OCI-LY7 (cell line): ENCODE data around the gene TFDP3. TPM values are rescaled to one million over a fixed set of nuclear protein-coding genes. Genes with fewer than 3 reads are reported as not detected.

ENCODE experiments used
- BruUV-seq: library from RNA; stranded (reverse); fragments of 400-500 nt; replicated peaks from 2 replicates; lab custom pipeline; 2021; lab: Mats Ljungman, UMichigan
- CTCF ChIA-PET: fragments of 300-600 bp; sonication (Branson Sonifier 250); formaldehyde crosslinking; loops from one replicate; lab custom pipeline; 2022; ENCODE audit warnings: antibody characterized with exemption; ENCODE audit not compliant: unreplicated experiment; lab: Charles Lee
- POLR2A ChIA-PET: fragments of 300-600 bp; sonication (Branson Sonifier 250); formaldehyde crosslinking; loops from one replicate; lab custom pipeline; 2022; ENCODE audit warnings: antibody characterized with exemption; lab: Charles Lee
- DNase-seq: peaks from one replicate; pipeline ENCODE4 v3.0.0-alpha.2; 2015; ENCODE audit warnings: low spot score
- H2AFZ ChIP-seq: fragments of 200-600 bp; sonication (generic), shearing (Covaris generic); 2 replicates; pipeline ENCODE4 v1.6.1; 2014; ENCODE audit warnings: mild to moderate bottlenecking, antibody characterized with exemption, low read length, moderate library complexity
- H3K27ac ChIP-seq: fragments of 200-600 bp; sonication (generic); 2 replicates; pipeline ENCODE4 v1.5.1; 2014; ENCODE audit warnings: mixed run types, low read depth, mild to moderate bottlenecking, moderate library complexity, low read length, inconsistent platforms; ENCODE audit not compliant: poor library complexity, severe bottlenecking
- H3K36me3 ChIP-seq: fragments of 200-600 bp; sonication (generic); 2 replicates; pipeline ENCODE4 v1.6.1; 2014; ENCODE audit warnings: mild to moderate bottlenecking, antibody characterized with exemption, low read length, moderate library complexity, mixed read lengths; ENCODE audit not compliant: insufficient read depth
- H3K4me1 ChIP-seq: fragments of 200-600 bp; sonication (generic); 2 replicates; pipeline ENCODE4 v1.5.1; 2014; ENCODE audit warnings: mild to moderate bottlenecking, low read length; ENCODE audit not compliant: insufficient read depth, poor library complexity, severe bottlenecking
- H3K4me2 ChIP-seq: fragments of 200-600 bp; sonication (generic); 2 replicates; pipeline ENCODE4 v1.6.1; 2014; ENCODE audit warnings: mild to moderate bottlenecking, low read length
- H3K4me3 ChIP-seq: fragments of 200-600 bp; sonication (generic); 2 replicates; pipeline ENCODE4 v1.5.1; 2014; ENCODE audit warnings: mild to moderate bottlenecking, low read depth, low read length; ENCODE audit not compliant: poor library complexity, severe bottlenecking
- H3K79me2 ChIP-seq: fragments of 200-600 bp; sonication (generic); 2 replicates; pipeline ENCODE4 v1.6.1; 2016; ENCODE audit warnings: low read depth, mild to moderate bottlenecking, low read length, moderate library complexity, mixed read lengths; ENCODE audit not compliant: insufficient read depth
- H3K9me2 ChIP-seq: fragments of 200-600 bp; sonication (generic); 2 replicates; pipeline ENCODE4 v1.6.1; 2016; ENCODE audit warnings: mild to moderate bottlenecking, low read length, mixed read lengths; ENCODE audit not compliant: insufficient read depth
- H3K9me3 ChIP-seq: fragments of 200-600 bp; sonication (generic); 2 replicates; pipeline ENCODE4 v1.6.1; 2014; ENCODE audit warnings: mild to moderate bottlenecking, mixed run types, low read length, mixed read lengths
- H4K20me1 ChIP-seq: fragments of 200-600 bp; sonication (generic); 2 replicates; pipeline ENCODE4 v1.6.1; 2014; ENCODE audit warnings: mild to moderate bottlenecking, antibody characterized with exemption, low read length, moderate library complexity, mixed read lengths; ENCODE audit not compliant: insufficient read depth
- EZH2phosphoT487 ChIP-seq: fragments of 200-600 bp; sonication (generic); IDR thresholded peaks from 2 replicates; pipeline ENCODE4 v1.6.1; 2018; ENCODE audit warnings: low read depth, borderline replicate concordance, mild to moderate bottlenecking, mixed run types, antibody characterized with exemption, low read length, moderate library complexity, mixed read lengths
- intact Hi-C: fragments of 100-400 bp; cut with micrococcal nuclease; formaldehyde crosslinking; loops from one replicate; pipeline ENCODE4 v1.10.0; 2022; ENCODE audit not compliant: unreplicated experiment
- small RNA-seq: library from RNA; depleted of rRNA; stranded (forward); fragments of <200 nt; gene quantifications from one replicate; pipeline ENCODE3, GENCODE V24; 2014
- total RNA-seq, 2 experiments: library from RNA; depleted of rRNA in 1 of 2; stranded (reverse); fragments of >200 nt in 1 of 2; shearing (Covaris generic) in 1 of 2; gene quantifications; 2 replicates each; pipeline ENCODE4 v1.2.3, GENCODE V29; 2014 to 2022
- TF ChIP-seq, protein P1 (sequence below): fragments of 200-600 bp; sonication (generic); conservative IDR thresholded peaks from 2 replicates; pipeline ENCODE4 v1.5.1; 2014; ENCODE audit warnings: mild to moderate bottlenecking, antibody characterized with exemption, low read length, moderate library complexity, mixed read lengths

The TFDP3 gene
- total RNA-seq, 2 experiments from 2014 or later: not detected

DNA sequence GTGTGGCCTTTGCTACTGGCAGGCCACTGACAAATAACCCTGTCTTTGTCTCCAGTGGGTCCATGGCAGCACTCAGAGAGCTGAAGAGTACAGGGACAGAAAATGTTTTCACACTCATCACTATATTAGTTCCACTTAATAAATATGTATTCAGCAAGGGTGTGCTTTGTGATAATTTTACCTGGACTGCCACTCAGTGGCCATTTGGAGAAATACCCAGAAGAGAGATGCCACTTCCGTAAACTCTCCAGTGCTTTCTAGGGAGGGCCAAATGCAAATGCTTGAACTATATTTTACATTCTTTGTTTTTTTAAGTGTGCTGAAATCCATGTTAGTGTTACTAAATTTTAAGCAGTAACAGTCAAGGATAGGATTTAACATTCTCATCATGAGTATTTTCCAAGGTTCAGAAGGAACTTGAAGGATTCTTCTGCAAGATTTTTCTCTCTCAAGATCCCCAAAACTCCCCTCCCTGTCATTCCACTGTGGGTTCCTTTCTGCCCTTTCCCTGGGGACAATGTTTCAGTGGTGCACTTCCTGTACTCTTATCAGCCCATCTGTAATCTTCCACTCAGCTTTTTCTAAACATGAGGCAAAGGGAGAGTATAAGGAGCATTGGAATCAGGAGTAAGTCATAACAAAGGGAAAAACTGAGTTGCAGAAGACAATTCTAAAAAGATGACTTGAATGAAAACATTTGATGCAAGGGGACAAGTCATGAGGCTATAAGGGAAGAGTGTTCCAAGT is 46.0 kb downstream of the TFDP3 start:
- Histone ChIP-seq H3K9me2 (no peaks in the 10 kb centered on the region), H3K27ac (no peak overlapping the region), H3K36me3 (no peaks in the 10 kb centered on the region), H4K20me1 (no peaks in the 10 kb centered on the region), H3K9me3 (no peaks in the 10 kb centered on the region), H3K4me3 (no peak overlapping the region), H3K4me1 (no peaks in the 10 kb centered on the region), H3K79me2 (no peaks in the 10 kb centered on the region), H3K4me2 (no peak overlapping the region), H2AFZ (no peak overlapping the region)
- POLR2A ChIA-PET: no interaction called here
- CTCF ChIA-PET: no interaction called here
- intact Hi-C loops: loop anchor here (5.0 kb wide), 2 partner anchors 195 to 540 kb away; no protein-coding TSS in a partner anchor
- peak; percentile 2 for DNase-seq
- BruUV-seq: no TSS peak
- no peak for TF ChIP-seq EZH2phosphoT487
- TF ChIP-seq, protein P1, sequence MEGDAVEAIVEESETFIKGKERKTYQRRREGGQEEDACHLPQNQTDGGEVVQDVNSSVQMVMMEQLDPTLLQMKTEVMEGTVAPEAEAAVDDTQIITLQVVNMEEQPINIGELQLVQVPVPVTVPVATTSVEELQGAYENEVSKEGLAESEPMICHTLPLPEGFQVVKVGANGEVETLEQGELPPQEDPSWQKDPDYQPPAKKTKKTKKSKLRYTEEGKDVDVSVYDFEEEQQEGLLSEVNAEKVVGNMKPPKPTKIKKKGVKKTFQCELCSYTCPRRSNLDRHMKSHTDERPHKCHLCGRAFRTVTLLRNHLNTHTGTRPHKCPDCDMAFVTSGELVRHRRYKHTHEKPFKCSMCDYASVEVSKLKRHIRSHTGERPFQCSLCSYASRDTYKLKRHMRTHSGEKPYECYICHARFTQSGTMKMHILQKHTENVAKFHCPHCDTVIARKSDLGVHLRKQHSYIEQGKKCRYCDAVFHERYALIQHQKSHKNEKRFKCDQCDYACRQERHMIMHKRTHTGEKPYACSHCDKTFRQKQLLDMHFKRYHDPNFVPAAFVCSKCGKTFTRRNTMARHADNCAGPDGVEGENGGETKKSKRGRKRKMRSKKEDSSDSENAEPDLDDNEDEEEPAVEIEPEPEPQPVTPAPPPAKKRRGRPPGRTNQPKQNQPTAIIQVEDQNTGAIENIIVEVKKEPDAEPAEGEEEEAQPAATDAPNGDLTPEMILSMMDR: peak; percentile 64

Small RNAs within 50 kb of the gene (small RNA-seq; reads per million reads assigned to genes)
- gene RNU1-115P: 0.16 reads per million

Other genes with a start within 250 kb of the TFDP3 start
- not detected in 2 replicates for gene USP26, start 121.2 kb downstream of the TFDP3 start, total RNA-seq (2014; rRNA removed; shearing (Covaris generic))
- not detected in 2 replicates for gene USP26, start 121.2 kb downstream of the TFDP3 start, total RNA-seq (2022)
- not detected in 2 replicates for gene GPC4, start 197.1 kb upstream of the TFDP3 start, total RNA-seq (2014; rRNA removed; shearing (Covaris generic))
- gene GPC4, start 197.1 kb upstream of the TFDP3 start, total RNA-seq (2022): not detected in 2 replicates